NCI-H748 (cell line): ENCODE results near the gene BLACAT1.
A peak's percentile ranks its signal among the peaks of the same experiment; 100 is the strongest.
"Not testable (repeated sequence)": the region's sequence is repeated elsewhere in the genome, so short reads cannot be mapped to it uniquely, and the experiment has no call there.

Experiments
- DNase-seq: peaks from one replicate; lab custom pipeline; 2025; ENCODE audit not compliant: unreplicated experiment; lab: John Stamatoyannopoulos, UW

BLACAT1 gene

DNA sequence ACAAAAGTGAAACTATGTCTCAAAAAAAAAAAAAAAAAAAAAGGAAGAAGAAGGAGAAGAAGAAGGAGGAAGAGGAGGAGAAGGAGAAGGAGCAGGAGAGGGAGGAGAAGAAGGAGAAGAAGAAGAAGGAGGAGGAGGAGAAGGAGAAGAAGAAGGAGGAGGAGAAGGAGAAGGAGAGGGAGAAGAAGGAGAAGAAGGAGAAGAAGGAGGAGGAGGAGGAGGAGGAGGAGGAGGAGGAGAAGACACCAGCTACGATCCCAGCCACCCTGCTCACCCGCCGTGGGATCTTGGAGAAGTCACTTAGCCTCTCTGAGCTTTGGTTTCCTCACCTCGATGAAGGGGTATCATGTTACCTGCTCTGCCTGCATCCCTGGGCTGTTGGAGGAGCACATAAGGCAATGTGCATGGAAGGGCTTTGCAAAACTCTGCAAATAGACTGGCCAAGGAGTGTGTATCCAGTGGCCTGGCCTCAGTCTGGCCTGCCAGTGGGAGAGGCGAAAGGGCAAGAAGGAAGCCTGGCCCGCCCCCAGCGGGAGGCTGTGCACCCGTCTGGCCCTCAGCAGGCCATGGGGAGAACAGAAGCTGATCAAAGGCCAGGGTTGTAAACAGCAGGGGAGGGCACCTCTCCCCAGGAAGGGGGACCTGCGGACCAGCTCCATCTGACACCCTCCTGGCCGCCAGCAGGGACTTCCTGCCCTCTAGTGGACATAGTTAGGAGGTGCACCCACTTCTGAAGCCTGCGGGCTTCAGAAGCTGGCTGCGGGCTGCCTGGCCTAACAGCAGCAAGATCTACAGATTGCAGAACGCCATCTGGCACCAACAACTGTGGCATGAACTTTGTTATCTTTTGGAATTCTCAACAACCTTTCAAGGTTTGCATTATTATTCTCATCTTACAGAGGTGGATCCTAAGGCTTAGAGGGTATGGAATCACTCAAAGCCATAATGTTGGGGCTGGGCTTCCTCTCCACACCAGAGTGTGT lies 29.4 kb upstream of the BLACAT1 start:
- DNase-seq = peak; percentile 76

DNA sequence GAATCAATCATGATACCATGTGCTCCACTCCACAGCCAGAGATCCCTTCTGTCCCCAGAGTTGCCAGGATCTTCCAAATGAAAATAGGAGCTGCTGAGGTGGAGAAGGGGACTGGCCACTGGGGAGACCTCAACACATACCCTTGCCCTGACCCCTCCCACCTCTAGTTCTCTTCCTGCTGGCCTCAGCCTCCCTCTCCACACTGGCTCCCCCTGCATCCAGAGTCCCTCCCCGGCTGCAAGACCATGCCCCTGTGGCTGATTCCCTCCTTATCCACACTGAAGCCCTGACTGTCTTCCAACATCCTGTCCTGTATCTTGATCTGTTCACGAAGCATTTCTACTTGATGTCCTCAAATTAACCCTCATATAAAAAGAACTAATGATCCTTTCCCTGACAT lies 27.5 kb upstream of the BLACAT1 start:
- DNase-seq = no peak

DNA sequence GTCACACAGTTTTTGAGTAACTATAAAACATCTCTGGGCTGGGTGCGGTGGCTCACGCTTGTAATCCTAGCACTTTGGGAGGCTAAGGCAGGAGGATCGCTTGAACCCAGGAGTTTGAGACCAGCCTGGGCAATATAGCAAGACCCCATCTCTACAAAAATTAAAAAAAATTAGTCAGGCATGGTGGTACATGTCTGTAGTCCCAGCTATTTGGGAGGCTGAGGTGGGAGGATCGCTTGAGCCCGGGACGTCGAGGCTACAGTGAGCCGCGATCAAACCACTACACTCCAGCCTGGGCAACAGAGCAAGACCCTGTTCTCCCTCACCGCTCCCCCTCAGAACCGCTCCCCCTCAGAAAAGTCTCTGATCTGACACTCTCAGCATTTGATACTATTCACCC lies 26.7 kb upstream of the BLACAT1 start:
- DNase-seq = not testable (repeated sequence)

DNA sequence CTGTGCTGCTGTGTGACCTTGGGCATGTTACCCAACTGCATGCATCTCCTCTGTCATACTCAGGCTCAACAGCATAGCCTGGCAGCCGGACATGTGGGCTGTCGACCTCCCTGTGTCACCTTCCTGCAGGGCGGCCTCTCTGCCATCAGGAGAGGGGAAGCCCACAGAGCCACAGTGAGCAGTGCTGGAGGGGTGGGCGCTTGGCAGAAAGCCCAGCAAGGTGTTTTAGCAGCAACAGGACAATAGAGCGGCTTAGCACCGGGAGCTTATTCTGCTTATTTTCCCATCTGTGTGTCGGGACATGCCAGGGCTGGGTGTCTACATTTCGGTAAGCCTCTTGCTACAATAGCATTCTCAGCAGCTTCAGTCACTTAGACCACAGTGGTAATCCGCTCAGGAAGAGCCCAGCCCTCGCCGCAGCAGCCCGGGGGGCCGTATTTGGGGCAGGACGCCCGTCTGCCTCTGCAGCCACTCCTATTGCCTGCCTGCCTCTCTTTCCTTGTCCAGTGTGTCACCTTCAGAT lies 25.8 kb upstream of the BLACAT1 start:
- peak; percentile 28 for DNase-seq

DNA sequence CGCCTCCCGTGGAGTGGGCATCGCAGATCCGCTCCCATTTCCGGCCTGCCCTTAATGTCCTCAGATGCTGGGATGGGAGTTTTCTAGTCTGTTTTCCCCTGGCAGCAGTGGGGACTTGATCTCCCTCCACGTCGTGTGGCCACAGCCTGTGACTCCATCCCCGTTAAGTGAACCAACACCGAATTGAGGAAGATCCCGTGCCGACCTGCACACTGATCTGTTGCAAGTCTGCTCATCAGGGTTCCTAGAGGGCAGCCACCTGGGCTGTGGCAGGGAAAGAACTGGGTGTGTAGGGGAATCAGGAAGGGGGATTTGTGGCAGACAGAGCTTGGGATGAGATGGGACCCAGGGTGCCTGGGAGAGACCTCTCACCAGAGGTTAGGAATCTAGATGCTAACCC lies 25.4 kb upstream of the BLACAT1 start:
- DNase-seq = no peak

DNA sequence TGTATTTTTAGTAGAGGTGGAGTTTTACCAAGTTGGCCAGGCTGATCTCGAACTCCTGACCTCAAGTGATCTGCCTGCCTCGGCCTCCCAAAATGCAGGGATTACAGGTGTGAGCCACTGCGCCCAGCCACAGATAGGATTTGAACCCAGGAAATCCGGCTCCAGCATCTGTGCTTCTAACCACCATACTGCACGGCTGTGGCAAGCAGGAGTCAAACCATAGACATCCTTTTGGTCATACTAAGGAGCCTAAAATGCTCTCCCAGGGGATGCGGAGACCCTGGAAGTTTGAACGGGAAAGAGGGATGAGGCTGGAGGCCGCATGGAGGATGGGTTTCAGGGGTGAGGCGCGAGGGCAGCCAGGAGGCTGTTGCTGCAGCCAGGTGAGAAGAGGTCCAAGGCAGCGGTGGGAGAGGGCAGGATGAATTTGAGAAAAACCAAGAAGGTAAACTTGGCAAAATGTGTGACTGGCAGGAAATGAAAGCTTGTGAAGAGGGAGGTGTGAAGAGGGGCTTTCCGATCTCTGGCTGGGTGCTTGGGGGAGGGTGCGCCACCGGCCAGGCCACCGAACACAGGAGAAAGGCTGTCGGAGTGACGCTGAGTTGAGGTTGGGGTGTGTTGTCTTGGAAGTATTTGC lies 24.6 kb upstream of the BLACAT1 start:
- DNase-seq = no peak

DNA sequence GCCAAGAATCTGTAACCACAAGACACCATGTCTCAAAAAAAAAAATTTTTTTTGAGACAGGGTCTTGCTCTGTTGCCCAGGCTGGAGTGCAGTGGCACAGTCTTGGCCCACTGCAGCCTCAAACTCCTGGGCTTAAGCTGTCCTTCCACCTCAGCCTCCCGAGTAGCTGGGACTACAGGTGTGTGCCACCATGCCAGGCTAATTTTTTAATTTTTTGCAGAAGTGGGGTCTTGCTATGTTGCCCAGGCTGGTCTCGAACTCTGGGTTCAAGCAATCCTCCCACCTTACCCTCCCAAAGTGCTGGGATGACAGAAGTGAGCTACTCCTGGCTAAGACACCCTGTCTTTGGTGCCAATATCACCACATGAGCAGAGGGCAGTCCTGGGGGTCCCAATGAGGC lies 23.1 kb upstream of the BLACAT1 start:
- DNase-seq = not testable (repeated sequence)

DNA sequence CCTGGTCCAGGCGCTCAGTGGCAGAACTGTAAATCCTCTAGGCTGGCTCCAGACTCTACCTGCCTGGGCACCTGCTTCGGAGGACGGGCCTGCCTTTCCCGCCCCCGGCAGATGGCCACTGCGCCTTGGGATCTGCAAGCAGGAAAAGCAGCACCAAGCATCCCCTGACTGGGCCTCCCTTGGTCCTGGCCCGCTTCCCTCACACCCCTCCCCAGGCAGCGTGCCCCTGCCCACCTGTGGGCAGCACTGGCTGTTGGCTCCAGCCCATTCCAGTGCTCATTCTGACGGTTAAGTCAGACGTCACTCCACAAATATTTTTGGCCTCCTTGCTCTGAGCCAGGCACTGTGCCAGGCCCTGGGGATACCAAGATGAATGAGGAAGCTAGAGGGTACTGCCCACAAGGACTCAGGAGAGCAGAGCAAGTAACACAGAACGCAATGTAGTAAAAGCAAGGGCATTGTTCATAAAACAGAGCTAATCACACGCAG lies 22.0 kb upstream of the BLACAT1 start:
- DNase-seq = no peak

DNA sequence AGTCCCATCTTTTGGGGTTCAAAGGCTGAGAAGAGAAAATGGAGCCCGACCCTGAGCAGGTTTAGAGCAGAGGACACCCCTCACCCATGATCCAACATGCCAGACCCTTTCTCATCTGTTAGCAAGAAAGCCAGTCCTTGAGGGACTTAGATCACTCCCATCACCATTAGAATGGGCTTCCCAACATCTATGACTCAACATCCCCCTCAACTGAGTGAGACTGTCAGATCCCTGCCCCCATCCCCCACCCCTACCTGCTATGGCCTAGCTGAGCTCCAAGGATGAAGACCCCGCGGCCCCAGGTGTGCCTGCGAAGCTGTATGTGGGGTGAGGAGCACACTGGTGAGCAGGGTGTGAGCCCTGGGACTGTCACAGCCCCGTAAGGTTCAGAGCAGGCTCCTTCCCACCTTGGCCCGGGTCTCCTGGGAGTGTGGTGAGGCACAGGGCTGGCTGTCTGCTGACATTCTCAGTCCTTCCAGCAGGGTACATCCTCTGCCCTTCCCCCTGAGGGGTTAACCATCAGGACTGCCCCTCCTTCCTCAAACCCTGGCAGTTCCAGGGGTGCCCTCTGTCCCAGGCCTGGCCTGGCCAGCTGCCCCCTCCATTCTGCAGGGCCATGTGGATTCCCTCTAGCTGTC lies 21.4 kb upstream of the BLACAT1 start:
- DNase-seq = no peak

DNA sequence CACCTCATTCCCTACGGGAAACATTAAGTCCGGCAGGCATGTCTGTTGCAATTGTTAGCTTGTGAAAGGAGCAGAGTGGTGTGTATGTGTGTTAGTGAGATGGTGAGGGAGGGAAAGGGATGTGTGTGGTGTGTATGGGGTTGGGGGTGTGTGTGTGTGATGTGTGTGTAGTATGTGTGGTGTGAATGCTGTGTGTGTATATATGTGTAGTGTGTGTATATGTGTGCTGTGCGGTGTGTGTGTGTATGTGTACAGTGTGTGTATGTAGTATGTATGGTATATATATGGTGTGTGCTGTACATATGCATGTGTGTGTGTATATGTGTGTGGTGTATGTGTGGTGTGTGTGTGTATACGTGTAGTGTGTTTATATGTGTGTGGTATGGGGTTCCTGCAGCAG lies 20.8 kb upstream of the BLACAT1 start:
- no peak for DNase-seq

DNA sequence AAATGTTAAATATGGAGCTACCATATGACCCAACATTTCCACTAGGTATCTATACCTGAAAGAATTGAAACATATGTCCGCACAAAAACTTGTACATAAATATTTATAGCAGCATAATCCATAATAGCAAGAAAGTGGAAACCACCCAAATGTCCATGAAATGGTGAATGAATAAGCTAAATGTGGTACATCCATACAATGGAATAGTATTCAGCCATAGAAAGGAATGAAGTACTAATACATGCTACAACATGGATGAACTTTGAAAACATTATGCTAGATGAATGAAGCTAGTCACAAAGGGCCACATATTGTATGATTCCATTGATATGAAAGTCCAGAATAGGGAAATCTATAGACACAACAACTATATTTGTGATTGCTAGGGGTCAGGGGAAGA lies 20.0 kb upstream of the BLACAT1 start:
- DNase-seq = no peak

DNA sequence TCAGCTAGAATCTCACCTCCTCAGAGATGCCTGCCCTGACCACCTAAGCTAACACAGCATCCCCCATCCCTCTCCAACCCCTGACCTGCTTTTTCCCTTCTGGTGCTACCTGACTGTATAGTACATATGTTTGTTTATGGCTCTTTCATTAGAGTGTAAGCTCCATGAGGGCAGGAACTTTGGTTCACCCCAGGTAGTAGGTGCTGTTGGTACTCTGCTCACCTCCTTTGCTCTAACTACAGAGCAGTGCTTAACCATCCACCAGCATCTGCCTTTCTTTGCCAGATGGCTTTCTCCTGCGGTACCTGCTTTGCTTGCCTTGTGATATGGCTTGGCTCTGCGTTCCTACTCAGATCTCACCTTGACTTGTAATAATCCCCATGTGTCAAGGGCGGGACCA lies 18.7 kb upstream of the BLACAT1 start:
- DNase-seq = no peak

DNA sequence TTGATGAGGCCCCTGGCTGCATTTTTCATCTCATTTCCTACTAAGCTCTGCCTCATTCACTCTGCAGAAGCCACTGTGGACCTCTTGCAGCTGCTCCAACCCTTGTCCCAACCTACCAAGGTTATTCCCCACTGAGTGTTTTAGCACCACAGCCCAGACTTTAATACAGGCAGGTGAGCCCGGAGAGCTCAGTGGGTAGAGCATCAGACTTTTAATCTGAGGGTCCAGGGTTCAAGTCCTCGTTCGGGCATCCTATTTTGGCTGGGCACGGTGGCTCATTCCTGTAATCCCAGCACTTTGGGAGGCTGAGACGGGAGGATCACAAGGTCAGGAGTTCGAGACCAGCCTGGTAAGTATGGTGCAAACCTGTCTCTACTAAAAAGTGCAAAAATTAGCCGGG lies 18.1 kb upstream of the BLACAT1 start:
- no peak for DNase-seq

DNA sequence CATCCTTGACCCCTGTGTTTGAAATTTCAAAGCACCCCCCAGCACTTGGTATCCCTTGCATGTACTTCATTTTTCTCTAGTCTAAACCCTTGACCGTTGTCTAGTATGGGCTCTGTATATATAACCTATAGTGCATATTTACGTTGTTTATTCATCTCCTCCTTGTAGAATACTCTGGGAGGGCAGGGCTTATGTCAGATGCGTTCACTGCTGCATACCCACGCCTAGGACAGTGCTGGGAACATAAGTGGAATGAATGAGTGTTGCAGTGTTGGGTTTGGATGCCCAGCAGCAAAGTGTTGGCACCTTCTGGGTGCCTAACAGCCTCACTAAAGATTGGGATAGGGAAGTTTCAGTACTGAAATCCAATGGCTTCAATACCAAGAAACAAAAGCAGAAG lies 17.6 kb upstream of the BLACAT1 start:
- no peak for DNase-seq

DNA sequence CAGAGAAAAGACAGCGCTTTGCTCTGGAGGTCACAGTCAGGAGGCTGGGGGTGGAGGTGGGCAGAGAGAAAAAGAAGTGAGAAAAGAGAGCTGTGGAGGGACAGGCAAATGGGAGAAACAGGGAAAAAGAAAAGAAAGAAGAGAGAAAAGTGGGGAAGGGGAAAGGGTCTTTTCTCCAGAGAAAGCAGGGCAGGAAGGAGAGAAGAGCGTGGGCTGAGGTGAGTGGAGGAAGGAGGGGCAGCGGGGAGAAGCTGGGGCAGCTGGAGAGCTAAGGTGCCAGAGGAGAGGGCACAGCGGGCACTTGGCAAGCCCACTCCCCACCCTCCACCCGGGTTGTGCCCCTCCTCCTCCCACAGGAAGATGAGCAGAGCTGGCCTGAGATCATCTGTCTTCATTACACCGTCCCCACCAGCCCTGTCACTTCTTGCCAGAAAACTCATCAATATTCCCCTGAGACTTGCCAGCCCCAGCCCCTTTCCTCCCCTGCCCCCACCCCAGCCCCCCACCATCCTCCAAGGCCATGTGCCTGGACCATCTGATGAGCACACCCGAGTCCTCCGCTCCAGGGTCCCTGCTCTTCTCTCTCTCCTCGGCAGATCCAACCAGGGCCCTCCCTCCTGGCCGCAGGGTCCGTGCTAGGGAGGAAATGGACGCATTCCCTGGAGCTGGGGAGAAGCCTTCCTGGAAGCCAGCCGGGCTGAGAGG lies 17.0 kb upstream of the BLACAT1 start:
- DNase-seq = peak; percentile 28

DNA sequence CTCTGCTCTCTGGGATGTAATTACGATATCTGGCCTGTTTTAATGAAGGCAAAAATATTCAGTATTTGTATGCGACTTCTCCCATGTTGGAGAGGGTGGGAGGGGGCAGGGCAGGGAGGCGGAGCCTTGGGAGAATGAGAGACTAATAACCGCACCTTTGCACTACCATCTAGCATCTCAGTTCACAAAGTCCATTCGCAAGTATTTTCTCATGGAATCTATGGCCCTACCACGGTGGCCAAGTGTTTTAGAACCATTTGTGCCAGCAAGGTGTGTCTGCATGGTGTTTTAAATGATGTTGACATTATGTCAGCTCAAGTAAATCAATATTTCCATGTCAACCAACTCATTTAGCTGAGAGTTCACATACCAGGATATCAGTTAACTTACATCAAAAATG lies 14.3 kb upstream of the BLACAT1 start:
- peak; percentile 3 for DNase-seq

DNA sequence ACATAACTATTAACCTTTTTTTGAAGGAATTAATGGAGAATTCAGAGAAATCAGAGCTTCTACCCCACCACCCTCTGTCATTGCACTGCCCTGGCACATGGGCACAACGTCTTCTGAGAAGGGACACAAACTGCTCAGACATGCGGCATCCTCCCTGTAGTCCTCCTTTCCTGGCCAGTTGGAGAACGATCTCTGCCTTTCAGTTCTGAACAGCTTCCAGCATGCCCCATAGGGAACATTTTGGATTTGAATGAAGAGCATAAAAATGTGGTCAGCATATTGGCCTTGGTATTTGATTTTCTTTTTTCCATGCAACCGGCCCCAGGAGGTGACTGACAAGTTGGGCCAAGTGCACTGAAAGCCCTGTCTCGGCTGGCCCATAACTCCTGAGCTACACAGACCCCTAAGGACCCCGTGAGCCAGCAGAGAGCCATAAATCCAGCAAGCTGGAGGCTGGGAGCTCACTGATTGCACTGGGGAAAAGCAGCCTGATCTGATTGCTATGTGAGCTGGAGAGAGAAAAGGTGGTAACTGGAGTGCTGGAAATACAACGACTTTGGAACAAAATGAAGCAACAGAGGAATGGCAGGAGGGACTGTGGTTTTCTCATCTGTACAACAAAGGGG lies 10.9 kb upstream of the BLACAT1 start:
- DNase-seq = no peak

DNA sequence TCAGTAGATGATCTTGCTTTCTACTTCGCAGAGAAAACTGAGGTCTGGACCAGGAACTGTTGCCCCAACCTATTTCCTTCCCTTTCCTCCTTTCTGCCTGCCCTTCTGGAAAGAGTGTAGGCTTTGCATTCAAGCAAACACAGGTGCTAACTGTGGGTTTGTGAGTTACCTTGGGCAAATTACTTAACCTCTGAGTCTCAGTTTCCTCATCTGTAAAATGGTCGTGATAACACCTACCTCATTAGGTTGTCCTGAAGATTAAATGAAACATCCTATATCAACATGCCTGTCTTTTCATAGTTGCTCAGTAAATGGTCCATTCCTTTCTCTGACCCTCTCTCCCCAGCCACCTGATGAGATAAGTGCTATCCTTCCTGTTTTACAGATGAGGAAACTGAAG lies 9.5 kb upstream of the BLACAT1 start:
- no peak for DNase-seq

DNA sequence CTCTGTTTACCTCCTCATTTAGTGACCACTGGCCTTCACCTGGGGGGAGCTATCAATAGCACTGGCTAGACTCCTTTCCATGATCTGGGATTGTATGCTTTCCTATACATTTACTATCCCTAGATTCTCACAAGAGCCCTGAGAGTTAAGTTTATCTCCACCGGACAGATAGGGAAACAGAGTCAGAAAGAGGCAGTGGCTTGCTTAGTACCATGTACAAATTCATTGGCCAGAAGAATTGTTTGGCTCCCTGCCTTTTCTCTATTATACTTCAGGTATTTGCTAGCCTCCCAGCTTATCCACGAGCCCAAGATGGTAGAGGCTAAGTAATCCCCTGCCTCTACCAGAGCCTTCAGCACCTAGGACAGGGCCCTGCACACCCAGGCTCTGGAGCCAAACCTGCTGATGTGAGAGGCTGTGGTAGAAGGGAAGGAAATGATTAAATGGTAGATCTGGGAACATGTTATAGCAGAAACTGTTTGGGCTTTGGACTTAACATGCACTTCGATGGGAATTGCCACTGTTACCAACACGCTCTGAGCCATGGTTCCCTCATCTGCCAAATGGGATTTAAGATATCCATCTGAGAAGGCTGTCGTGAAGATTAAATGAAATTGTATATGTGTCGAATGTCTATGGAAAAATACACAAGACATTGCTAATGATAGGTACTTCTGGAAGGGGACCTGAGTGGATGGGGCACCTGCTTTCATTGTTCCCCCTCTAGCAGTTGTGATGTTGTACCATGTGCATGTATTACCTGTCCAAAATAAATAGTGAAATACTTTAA lies 3.1 kb upstream of the BLACAT1 start:
- no peak for DNase-seq
